ENCODE measurements around the gene DENND4C. TPM values are rescaled to one million over a fixed set of nuclear protein-coding genes. Genes with fewer than 3 reads are reported as not detected.

The DENND4C gene
- total RNA-seq, 1 experiment from 2014 or later: 26.6 TPM

- H3K27me3 Mint-ChIP-seq (ENCODE audit: low read depth): no peaks in the 10 kb centered on the region
- H3K4ac ChIP-seq (ENCODE audit: low read depth, low read length): no peak overlapping the region
- no peaks in the 10 kb centered on the region for H3K9me3 ChIP-seq (ENCODE audit: control insufficient read depth, low read depth, low read length)
- no peak overlapping the region for H2BK12ac ChIP-seq (ENCODE audit: insufficient read length, low read depth, low read length)
- no peak overlapping the region for H2AK5ac ChIP-seq (ENCODE audit: insufficient read length, low read length)
- no peak overlapping the region for H2BK120ac ChIP-seq (ENCODE audit: low read depth, low read length, poor library complexity, severe bottlenecking)
- no peaks in the 10 kb centered on the region for H4K20me1 ChIP-seq (ENCODE audit: control insufficient read depth, insufficient read depth, insufficient read length)
- H4K5ac ChIP-seq (ENCODE audit: insufficient read length, low read depth, low read length): no peak overlapping the region
- no peak overlapping the region for H3K18ac ChIP-seq (ENCODE audit: insufficient read length, low read depth, low read length)
- H3K4me1 Mint-ChIP-seq: peaks cover 9 to 10% of the 10 kb centered on the region in 2 experiments
- H3K27ac Mint-ChIP-seq: peak overlapping the region in 1 of 3 experiments; percentile 33; a peak in 3 of 7 replicates
- H3K27me3 ChIP-seq (ENCODE audit: insufficient read depth, low read length): no peaks in the 10 kb centered on the region
- DNase-seq: no peak
- H4K91ac ChIP-seq (ENCODE audit: insufficient read length, low read depth, low read length): no peak overlapping the region
- no peak overlapping the region for H3K4me2 ChIP-seq (ENCODE audit: insufficient read depth, insufficient read length, low read length)
- H2BK15ac ChIP-seq (ENCODE audit: low read depth, low read length): no peak overlapping the region
- no peak overlapping the region for H3K9ac ChIP-seq (ENCODE audit: extremely low read depth, insufficient read length, low read length)
- H3K36me3 Mint-ChIP-seq (ENCODE audit: insufficient read depth in 1 of 3, low read depth in 3 of 3): no peaks in the 10 kb centered on the region
- H3K4me3 Mint-ChIP-seq: no peak overlapping the region
- no peaks in the 10 kb centered on the region for H3K23me2 ChIP-seq (ENCODE audit: insufficient read length, low read depth, low read length, poor library complexity, severe bottlenecking)
- H2AFZ ChIP-seq (ENCODE audit: low read length): no peak overlapping the region
- no peak for TF ChIP-seq CTCF (conservative IDR thresholded peaks at IDR 0.05)
- H4K8ac ChIP-seq (replicated peaks; ENCODE audit: insufficient read length, low read depth, low read length): no peak overlapping the region
- no peaks in the 10 kb centered on the region for H3K9me3 Mint-ChIP-seq
- no peak overlapping the region for H3K23ac ChIP-seq (ENCODE audit: insufficient read length, low read depth, low read length)
- H2BK20ac ChIP-seq (ENCODE audit: low read depth, low read length, poor library complexity, severe bottlenecking): no peak overlapping the region
- no peak overlapping the region for H3K27ac ChIP-seq (ENCODE audit: insufficient read length, low read depth, low read length)
- H3K4me1 ChIP-seq (ENCODE audit: insufficient read depth, low read length): no peaks in the 10 kb centered on the region
- H3K79me2 ChIP-seq (ENCODE audit: insufficient read depth, low read length): no peaks in the 10 kb centered on the region
- no peak overlapping the region for H2BK5ac ChIP-seq (ENCODE audit: insufficient read length, low read length)
- no peak overlapping the region; the same call in 1 of the 2 replicates for H3K14ac ChIP-seq (ENCODE audit: insufficient read depth, low read length)
- H3K79me1 ChIP-seq (ENCODE audit: insufficient read depth, low read depth, low read length, poor library complexity, severe bottlenecking): no peaks in the 10 kb centered on the region
- H3K56ac ChIP-seq (ENCODE audit: insufficient read length, low read depth, low read length): no peak overlapping the region
- WGBS (ENCODE audit: extremely low coverage, insufficient read length, low lambda C conversion rate): no CpG with 5 or more reads among the region's 3 CpGs
- H3T11ph ChIP-seq (ENCODE audit: low read length): no peak overlapping the region
Measured at GRCh38 chr9:19213823-19214222, 16.7 kb upstream of the DENND4C start.

Data from H9 (cell line).